Esophagus (tissue), 2 donors: ENCODE data around the gene PPP1R3F. TPM values are rescaled to one million over a fixed set of nuclear protein-coding genes. Genes with fewer than 3 reads are reported as not detected.
A peak's percentile ranks its signal among the peaks of the same experiment; 100 is the strongest.
"Not testable (repeated sequence)": the region's sequence is repeated elsewhere in the genome, so short reads cannot be mapped to it uniquely, and the experiment has no call there.

Experiments
- H3K27ac ChIP-seq, 2 donors: one replicate each; pipeline ENCODE4 v1.5.1; 2013; ENCODE audit warnings: low read depth in 2 of 2, mild to moderate bottlenecking in 2 of 2, inconsistent platforms in 1 of 2, low read length in 1 of 2, moderate library complexity in 1 of 2
- H3K27me3 ChIP-seq, 2 donors: one replicate each; pipeline ENCODE4 v1.6.1; 2013; ENCODE audit warnings: low read length in 2 of 2, control low read depth in 1 of 2, mild to moderate bottlenecking in 1 of 2; ENCODE audit not compliant: insufficient read depth in 2 of 2, control insufficient read depth in 1 of 2
- H3K36me3 ChIP-seq, 2 donors: one replicate each; pipeline ENCODE4 v1.6.1; 2013; ENCODE audit warnings: low read length in 1 of 2; ENCODE audit not compliant: control insufficient read depth in 2 of 2, insufficient read depth in 2 of 2
- H3K4me1 ChIP-seq, 2 donors: one replicate each; pipeline ENCODE4 v1.6.1; 2013; ENCODE audit warnings: low read length in 1 of 2; ENCODE audit not compliant: control insufficient read depth in 2 of 2, insufficient read depth in 2 of 2
- H3K4me3 ChIP-seq, 2 donors: one replicate each; pipeline ENCODE4 v1.5.1; 2013; ENCODE audit warnings: low read length in 2 of 2, mild to moderate bottlenecking in 2 of 2, low read depth in 1 of 2, moderate library complexity in 1 of 2
- H3K9me3 ChIP-seq, 2 donors: one replicate each; pipeline ENCODE4 v1.6.1; 2013; ENCODE audit warnings: mild to moderate bottlenecking in 2 of 2, low read depth in 1 of 2, low read length in 1 of 2, moderate library complexity in 1 of 2; ENCODE audit not compliant: control insufficient read depth in 2 of 2, insufficient read depth in 1 of 2
- WGBS, 2 donors: extraction: QIAGEN DNeasy Blood & Tissue Kit; methylation state at CpG; one replicate each; pipeline ENCODE4 v1.1.7; 2013; 5-methylcytosine and 5-hydroxymethylcytosine counted together
- polyA plus RNA-seq, 2 donors: library from polyadenylated mRNA; stranded (reverse); fragments of 200-250 nt; gene quantifications; one replicate each; pipeline ENCODE4 v1.2.3, GENCODE V29; 2013
- donor health status: healthy with polysubstance abuse.
- donor health status: Bipolar disorder and iron deficiency.

The PPP1R3F gene
- polyA plus RNA-seq, 2 donors, result 3.8 to 4.9 TPM

- WGBS, 2 donors, result 77 to 97% methylated on average over 1 of the region's 1 CpG
- no peak overlapping the region for H3K4me3 ChIP-seq
- H3K36me3 ChIP-seq, result no peaks in the 10 kb centered on the region
- H3K9me3 ChIP-seq, result no peaks in the 10 kb centered on the region
- no peaks in the 10 kb centered on the region for H3K4me1 ChIP-seq
- H3K27me3 ChIP-seq, result no peaks in the 10 kb centered on the region
- no peak overlapping the region for H3K27ac ChIP-seq
Observed at GRCh38 chrX:49300703-49301102, 31.1 kb downstream of the PPP1R3F start.

- 81 to 86% methylated on average over 14 to 15 of the region's 15 CpGs for WGBS, 2 donors
- Histone ChIP-seq H3K4me1 (no peaks in the 10 kb centered on the region), H3K4me3 (no peak within 1 kb of the TSS), H3K27me3 (no peaks in the 10 kb centered on the region), H3K27ac (no peak within 1 kb of the TSS), H3K9me3 (no peaks in the 10 kb centered on the region), H3K36me3 (no peaks in the 10 kb centered on the region)
Observed at GRCh38 chrX:49303346-49303745, 33.8 kb downstream of the PPP1R3F start, which contains the start of gene GAGE10. Gene GAGE10, plus strand, starts transcription at chrX:49303646. Its CDS starts 1,214 bp downstream, at chrX:49304860.

- 73 to 89% methylated on average over 2 of the region's 2 CpGs for WGBS, 2 donors
- not testable (repeated sequence) for H3K4me1 ChIP-seq, H3K4me3 ChIP-seq, H3K9me3 ChIP-seq, H3K27ac ChIP-seq, H3K36me3 ChIP-seq, H3K27me3 ChIP-seq
Observed at GRCh38 chrX:49307775-49308174, 38.2 kb downstream of the PPP1R3F start.

- Histone ChIP-seq H3K4me3 (peak overlapping the region; percentile 16 to 39), H3K27ac (peak overlapping the region; percentile 11 to 27), H3K9me3 (no peaks in the 10 kb centered on the region), H3K4me1 (no peaks in the 10 kb centered on the region), H3K27me3 (no peaks in the 10 kb centered on the region), H3K36me3 (no peaks in the 10 kb centered on the region)
- 32 to 52% methylated on average over 15 of the region's 15 CpGs for WGBS, 2 donors
Observed at GRCh38 chrX:49308604-49309269, 39.1 kb downstream of the PPP1R3F start.

GRCh38 chrX:49309401-49309981 is 39.9 kb downstream of the PPP1R3F start:
- Histone ChIP-seq H3K4me3 (peak overlapping the region in 1 of 2 donors; percentile 27), H3K36me3 (no peaks in the 10 kb centered on the region), H3K27ac (peak overlapping the region; percentile 55 to 61), H3K9me3 (no peaks in the 10 kb centered on the region), H3K27me3 (no peaks in the 10 kb centered on the region), H3K4me1 (no peaks in the 10 kb centered on the region)
- 3 to 30% methylated on average over 8 of the region's 8 CpGs for WGBS, 2 donors

GRCh38 chrX:49310371-49310770 is 40.8 kb downstream of the PPP1R3F start:
- H3K9me3 ChIP-seq, result no peaks in the 10 kb centered on the region
- H3K27me3 ChIP-seq, result no peaks in the 10 kb centered on the region
- no peak overlapping the region for H3K27ac ChIP-seq
- no peak overlapping the region for H3K4me3 ChIP-seq
- H3K36me3 ChIP-seq, result no peaks in the 10 kb centered on the region
- 60 to 74% methylated on average over 18 of the region's 18 CpGs for WGBS, 2 donors
- H3K4me1 ChIP-seq, result no peaks in the 10 kb centered on the region

- no peaks in the 10 kb centered on the region for H3K27me3 ChIP-seq
- H3K9me3 ChIP-seq, result no peaks in the 10 kb centered on the region
- no peaks in the 10 kb centered on the region for H3K36me3 ChIP-seq
- no peak overlapping the region for H3K4me3 ChIP-seq
- no peak overlapping the region for H3K27ac ChIP-seq
- WGBS, 2 donors, result 72 to 93% methylated on average over 2 of the region's 2 CpGs
- no peaks in the 10 kb centered on the region for H3K4me1 ChIP-seq
Observed at GRCh38 chrX:49312176-49312575, 42.6 kb downstream of the PPP1R3F start.

- 63 to 70% methylated on average over 4 of the region's 4 CpGs for WGBS, 2 donors
- Histone ChIP-seq H3K4me1 (no peaks in the 10 kb centered on the region), H3K9me3 (no peaks in the 10 kb centered on the region), H3K27me3 (no peaks in the 10 kb centered on the region), H3K36me3 (no peaks in the 10 kb centered on the region), H3K4me3 (no peak overlapping the region), H3K27ac (no peak overlapping the region)
Observed at GRCh38 chrX:49316085-49316484, 46.5 kb downstream of the PPP1R3F start.

- no CpG with 5 or more reads among the region's 16 CpGs for WGBS, 2 donors
Observed at GRCh38 chrX:49321737-49322136, 52.1 kb downstream of the PPP1R3F start, which contains the start of gene GAGE12J. Gene GAGE12J, plus strand, starts transcription at chrX:49322037. Its CDS starts 1,157 bp downstream, at chrX:49323194.

GRCh38 chrX:49322266-49322665 is 52.7 kb downstream of the PPP1R3F start:
- not testable (repeated sequence) for H3K4me1 ChIP-seq, H3K4me3 ChIP-seq, H3K9me3 ChIP-seq, H3K27ac ChIP-seq, H3K36me3 ChIP-seq, H3K27me3 ChIP-seq
- no CpG with 5 or more reads among the region's 27 CpGs for WGBS, 2 donors

More at GRCh38 chrX:49321737-49322136, 52.1 kb downstream of the PPP1R3F start, which contains the start of gene GAGE12J:
- H3K36me3 ChIP-seq, H3K4me3 ChIP-seq, H3K27me3 ChIP-seq, H3K4me1 ChIP-seq, H3K27ac ChIP-seq, H3K9me3 ChIP-seq: not testable (repeated sequence)
